ENCODE results near the gene C17orf58.

C17orf58 gene

DNA sequence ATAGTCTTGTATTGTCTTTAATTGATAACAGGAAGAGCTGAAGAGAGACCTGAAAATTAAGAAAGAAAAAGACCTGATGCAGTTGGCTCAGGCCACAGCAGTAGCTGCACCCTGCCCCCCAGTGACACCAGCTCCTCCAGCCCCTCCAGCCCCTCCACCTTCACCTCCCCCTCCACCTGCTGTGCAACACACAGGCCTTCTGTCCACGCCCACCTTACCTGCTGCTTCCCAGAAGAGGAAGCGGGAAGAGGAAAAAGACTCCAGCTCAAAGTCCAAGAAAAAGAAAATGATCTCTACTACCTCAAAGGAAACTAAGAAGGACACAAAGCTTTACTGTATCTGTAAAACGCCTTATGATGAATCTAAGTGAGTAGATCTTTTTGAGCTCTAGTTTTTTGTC is 36.8 kb downstream of the C17orf58 start:
- DNase-seq (ENCODE audit: low read depth in 2 of 2) = no peak

DNA sequence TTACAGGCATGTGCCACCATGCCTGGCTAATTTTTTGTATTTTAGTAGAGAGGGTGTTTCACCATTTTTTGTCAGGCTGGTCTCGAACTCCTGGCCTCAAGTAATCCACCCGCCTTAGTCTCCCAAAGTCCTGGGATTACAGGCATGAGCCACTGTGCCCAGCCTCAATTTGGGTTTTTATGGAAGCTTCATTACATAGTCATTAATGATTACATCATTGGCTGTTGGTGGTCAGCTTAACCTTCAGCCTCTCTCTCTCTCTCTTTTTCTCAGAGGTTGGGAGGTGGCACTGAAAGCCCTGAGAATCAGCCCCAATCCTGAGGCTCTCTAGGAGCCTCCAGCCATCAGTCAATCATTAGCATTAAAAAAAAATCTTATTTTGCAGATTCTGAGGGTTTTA is 45.3 kb downstream of the C17orf58 start:
- DNase-seq (ENCODE audit: low read depth in 2 of 2) = no peak

DNA sequence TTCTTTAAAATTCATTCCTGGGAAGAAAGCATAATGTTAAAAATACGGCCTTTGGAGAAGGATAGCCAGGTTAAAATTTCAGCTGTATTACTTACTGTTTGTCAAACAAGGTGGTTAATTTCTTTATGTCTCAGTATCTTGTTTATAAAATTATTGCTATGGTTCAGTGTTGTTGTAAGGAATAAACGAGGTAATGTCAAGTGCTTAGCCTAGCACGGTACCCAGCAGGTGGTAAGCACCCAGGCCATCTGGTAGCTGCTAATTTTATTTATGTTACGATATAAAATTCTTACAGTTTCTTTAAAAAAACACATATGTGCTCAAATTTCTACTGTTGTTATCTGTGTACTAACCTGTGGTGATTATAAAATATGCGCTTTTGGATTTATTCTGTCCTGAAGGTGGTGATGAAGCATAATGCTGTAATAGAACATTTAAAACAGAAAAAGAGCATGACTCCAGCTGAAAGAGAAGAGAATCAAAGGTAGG is 48.9 kb downstream of the C17orf58 start:
- no peak for DNase-seq (ENCODE audit: low read depth in 2 of 2)

DNA sequence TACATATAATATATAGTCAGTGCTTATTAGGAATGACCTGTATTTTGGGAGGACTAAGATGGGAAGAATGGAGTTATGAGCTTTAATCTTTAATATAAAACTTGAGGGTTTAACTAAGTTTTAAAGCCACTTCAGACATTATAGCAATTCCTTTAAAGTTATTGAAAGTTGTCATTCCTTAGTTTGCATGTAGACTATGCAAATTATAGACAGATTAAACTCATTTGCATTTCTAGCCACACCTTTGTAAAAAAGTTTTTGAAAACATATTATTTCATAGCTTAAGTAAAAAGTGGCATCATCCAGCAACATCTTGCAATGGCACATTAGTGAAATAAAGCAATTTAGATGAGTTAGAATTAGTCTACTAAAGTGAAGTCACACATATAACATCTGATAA is 49.8 kb downstream of the C17orf58 start:
- DNase-seq (ENCODE audit: low read depth in 2 of 2) = no peak

DNA sequence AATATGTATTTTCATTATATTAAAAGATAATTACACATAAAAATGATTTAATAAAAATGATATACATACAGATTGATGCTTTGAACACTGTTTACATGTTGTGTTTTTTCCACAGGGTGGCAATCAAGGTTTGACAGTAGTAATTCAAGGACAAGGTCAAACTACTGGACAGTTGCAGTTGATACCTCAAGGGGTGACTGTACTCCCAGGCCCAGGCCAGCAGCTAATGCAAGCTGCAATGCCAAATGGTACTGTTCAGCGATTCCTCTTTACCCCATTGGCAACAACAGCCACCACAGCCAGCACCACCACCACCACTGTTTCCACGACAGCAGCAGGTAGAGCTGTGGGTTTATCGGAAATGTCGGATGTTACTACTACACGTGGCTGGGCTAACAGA is 52.2 kb downstream of the C17orf58 start:
- DNase-seq (ENCODE audit: low read depth in 2 of 2) = no peak

DNA sequence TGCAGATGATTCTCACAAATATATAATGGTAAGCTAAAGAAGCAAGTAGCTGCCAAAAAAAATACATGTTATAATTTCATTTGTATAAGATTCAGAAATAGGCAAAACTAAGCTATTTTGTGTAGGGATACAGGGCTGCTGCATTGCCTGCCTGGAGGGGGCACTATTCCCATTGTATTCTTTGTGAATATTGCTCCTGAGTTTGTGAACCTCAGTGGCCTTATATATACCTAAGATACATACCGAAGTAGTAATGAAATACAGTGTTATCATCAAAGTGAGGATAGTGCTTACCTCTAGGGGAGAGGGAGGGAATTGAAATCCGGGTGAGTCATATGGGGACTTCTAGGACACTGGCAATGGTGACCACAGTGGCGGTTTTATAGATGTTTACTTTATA is 53.5 kb downstream of the C17orf58 start:
- no peak for DNase-seq (ENCODE audit: low read depth in 2 of 2)
